Trophoblast cell (in vitro differentiated cells and primary cell): ENCODE results near the gene AMOTL2.

ENCODE experiments used
- DNase-seq, 2 donors: peaks; one replicate each; pipeline ENCODE4 v3.0.0-alpha.2; 2016
- H2AFZ ChIP-seq: 2 replicates; pipeline ENCODE4 v1.6.1; 2013; ENCODE audit warnings: low read length, moderate library complexity, mild to moderate bottlenecking; ENCODE audit not compliant: insufficient read depth, poor library complexity
- H2AK5ac ChIP-seq: 2 replicates; pipeline ENCODE4 v1.6.1; 2013; ENCODE audit warnings: mild to moderate bottlenecking, low read length
- H2BK120ac ChIP-seq: 2 replicates; pipeline ENCODE4 v1.6.1; 2013; ENCODE audit warnings: low read length, mild to moderate bottlenecking, moderate library complexity; ENCODE audit not compliant: insufficient read depth, poor library complexity
- H2BK12ac ChIP-seq: 2 replicates; pipeline ENCODE4 v1.6.1; 2013; ENCODE audit warnings: mild to moderate bottlenecking, low read length, moderate library complexity
- H2BK5ac ChIP-seq: 2 replicates; pipeline ENCODE4 v1.6.1; 2013; ENCODE audit warnings: low read length, low read depth, moderate library complexity, mild to moderate bottlenecking; ENCODE audit not compliant: poor library complexity
- H3K14ac ChIP-seq: 2 replicates; pipeline ENCODE4 v1.6.1; 2013; ENCODE audit warnings: mild to moderate bottlenecking, low read length
- H3K18ac ChIP-seq: 2 replicates; pipeline ENCODE4 v1.6.1; 2013; ENCODE audit warnings: mild to moderate bottlenecking, low read length
- H3K23ac ChIP-seq: 2 replicates; pipeline ENCODE4 v1.6.1; 2013; ENCODE audit warnings: low read length
- H3K27ac ChIP-seq: 2 replicates; pipeline ENCODE4 v1.5.1; 2013; ENCODE audit warnings: low read depth, mild to moderate bottlenecking, inconsistent platforms, low read length, moderate library complexity
- H3K27me3 ChIP-seq: 2 replicates; pipeline ENCODE4 v1.6.1; 2013; ENCODE audit warnings: inconsistent platforms, mild to moderate bottlenecking, low read length, moderate library complexity; ENCODE audit not compliant: insufficient read depth
- H3K36me3 ChIP-seq, 2 experiments: 1 replicate in 1 of 2; 2 replicates in 1 of 2; pipeline ENCODE4 v1.6.1; 2013; ENCODE audit warnings: low read length in 2 of 2, mild to moderate bottlenecking in 2 of 2, moderate library complexity in 1 of 2; ENCODE audit not compliant: insufficient read depth in 2 of 2, control insufficient read depth in 1 of 2
- H3K4ac ChIP-seq: 2 replicates; pipeline ENCODE4 v1.6.1; 2013; ENCODE audit warnings: low read depth, mild to moderate bottlenecking, low read length, moderate library complexity
- H3K4me1 ChIP-seq, 2 experiments: 1 replicate in 1 of 2; 2 replicates in 1 of 2; pipeline ENCODE4 v1.6.1; 2013; ENCODE audit warnings: low read length in 2 of 2, mild to moderate bottlenecking in 2 of 2, moderate library complexity in 1 of 2; ENCODE audit not compliant: insufficient read depth in 2 of 2, control insufficient read depth in 1 of 2
- H3K4me2 ChIP-seq: 2 replicates; pipeline ENCODE4 v1.6.1; 2013; ENCODE audit warnings: inconsistent platforms, mild to moderate bottlenecking, low read length, moderate library complexity
- H3K4me3 ChIP-seq: 2 replicates; pipeline ENCODE4 v1.5.1; 2013; ENCODE audit warnings: mild to moderate bottlenecking, low read depth, low read length, inconsistent platforms
- H3K79me1 ChIP-seq: one replicate; pipeline ENCODE4 v1.6.1; 2013; ENCODE audit warnings: low read length
- H3K79me2 ChIP-seq: 2 replicates; pipeline ENCODE4 v1.6.1; 2013; ENCODE audit warnings: low read length, mild to moderate bottlenecking; ENCODE audit not compliant: control insufficient read depth, insufficient read depth, poor library complexity
- H3K9ac ChIP-seq: 2 replicates; pipeline ENCODE4 v1.6.1; 2013; ENCODE audit warnings: mild to moderate bottlenecking, low read length
- H3K9me3 ChIP-seq: 2 replicates; pipeline ENCODE4 v1.6.1; 2013; ENCODE audit warnings: low read depth, mild to moderate bottlenecking, control low read depth, inconsistent platforms, low read length; ENCODE audit not compliant: insufficient read depth
- H4K12ac ChIP-seq: 2 replicates; pipeline ENCODE4 v1.6.1; 2013; ENCODE audit warnings: low read depth, mild to moderate bottlenecking, low read length, moderate library complexity
- H4K8ac ChIP-seq: 2 replicates; pipeline ENCODE4 v1.6.1; 2013; ENCODE audit warnings: low read depth, mild to moderate bottlenecking, low read length, moderate library complexity
- H4K91ac ChIP-seq: one replicate; pipeline ENCODE4 v1.6.1; 2013; ENCODE audit warnings: low read depth, mild to moderate bottlenecking, low read length, moderate library complexity
- WGBS: extraction: QIAGEN DNeasy Blood & Tissue Kit; methylation state at CpG from one replicate; pipeline ENCODE4 v1.1.7; 2013; ENCODE audit warnings: missing lambda C conversion rate; ENCODE audit not compliant: insufficient read length, insufficient coverage; ENCODE audit errors: extremely low coverage; 5-methylcytosine and 5-hydroxymethylcytosine counted together

The AMOTL2 gene

GRCh38 chr3:134397755-134398154, 23.5 kb upstream of the AMOTL2 start:
- H2BK12ac ChIP-seq: no peak overlapping the region
- no peak overlapping the region for H3K9ac ChIP-seq
- H3K79me1 ChIP-seq: peaks cover 5% of the 10 kb centered on the region
- no peak overlapping the region for H2AK5ac ChIP-seq
- no CpG with 5 or more reads among the region's 7 CpGs for WGBS
- no peak overlapping the region for H3K27ac ChIP-seq
- no peak overlapping the region for H3K14ac ChIP-seq
- no peak overlapping the region for H4K8ac ChIP-seq
- H3K79me2 ChIP-seq: no peaks in the 10 kb centered on the region
- no peak overlapping the region for H3K4me3 ChIP-seq
- no peaks in the 10 kb centered on the region for H3K27me3 ChIP-seq
- H3K23ac ChIP-seq: no peak overlapping the region
- H2BK5ac ChIP-seq: no peak overlapping the region
- no peak overlapping the region for H3K4me2 ChIP-seq
- no peak overlapping the region for H4K91ac ChIP-seq
- no peak overlapping the region for H3K18ac ChIP-seq
- no peak overlapping the region for H3K4ac ChIP-seq
- H3K4me1 ChIP-seq: peaks cover 3 to 8% of the 10 kb centered on the region in 2 experiments
- H2AFZ ChIP-seq: no peak overlapping the region
- H3K9me3 ChIP-seq: peaks cover 5% of the 10 kb centered on the region
- peak in 1 of 2 donors; percentile 62 for DNase-seq
- no peaks in the 10 kb centered on the region for H3K36me3 ChIP-seq
- H2BK120ac ChIP-seq: no peak overlapping the region
- H4K12ac ChIP-seq: no peak overlapping the region

- no peak overlapping the region for H4K12ac ChIP-seq
- H2AK5ac ChIP-seq: no peak overlapping the region
- no peak overlapping the region for H2BK120ac ChIP-seq
- H3K4me2 ChIP-seq: no peak overlapping the region
- no peak for DNase-seq
- H3K14ac ChIP-seq: no peak overlapping the region
- H3K79me2 ChIP-seq: no peaks in the 10 kb centered on the region
- H4K91ac ChIP-seq: no peak overlapping the region
- H3K36me3 ChIP-seq: no peaks in the 10 kb centered on the region
- no peak overlapping the region for H2BK5ac ChIP-seq
- H3K9ac ChIP-seq: no peak overlapping the region
- H3K4me3 ChIP-seq: no peak overlapping the region
- no peak overlapping the region for H2AFZ ChIP-seq
- H2BK12ac ChIP-seq: no peak overlapping the region
- H3K9me3 ChIP-seq: no peaks in the 10 kb centered on the region
- H3K79me1 ChIP-seq: peaks cover 5% of the 10 kb centered on the region
- H3K4me1 ChIP-seq: peaks cover 6 to 8% of the 10 kb centered on the region in 2 experiments
- no peak overlapping the region for H3K4ac ChIP-seq
- WGBS: no CpG with 5 or more reads among the region's 1 CpG
- no peak overlapping the region for H3K23ac ChIP-seq
- H3K18ac ChIP-seq: no peak overlapping the region
- H3K27ac ChIP-seq: no peak overlapping the region
- no peak overlapping the region for H4K8ac ChIP-seq
- H3K27me3 ChIP-seq: no peaks in the 10 kb centered on the region
Measured at GRCh38 chr3:134395103-134395502, 20.9 kb upstream of the AMOTL2 start.

GRCh38 chr3:134394380-134394779, 20.1 kb upstream of the AMOTL2 start:
- Histone ChIP-seq H4K8ac (no peak overlapping the region), H2AFZ (no peak overlapping the region), H3K9me3 (peaks cover 2% of the 10 kb centered on the region), H3K27me3 (no peaks in the 10 kb centered on the region), H3K9ac (no peak overlapping the region), H3K23ac (no peak overlapping the region), H3K4ac (no peak overlapping the region), H2BK12ac (no peak overlapping the region), H4K91ac (no peak overlapping the region), H2BK5ac (no peak overlapping the region), H3K4me1 (peaks cover 6 to 8% of the 10 kb centered on the region in 2 experiments), H3K79me1 (peaks cover 5% of the 10 kb centered on the region), H4K12ac (no peak overlapping the region), H3K18ac (no peak overlapping the region), H2BK120ac (no peak overlapping the region), H3K36me3 (no peaks in the 10 kb centered on the region), H2AK5ac (no peak overlapping the region), H3K79me2 (no peaks in the 10 kb centered on the region), H3K27ac (no peak overlapping the region), H3K14ac (no peak overlapping the region), H3K4me2 (no peak overlapping the region), H3K4me3 (no peak overlapping the region)
- WGBS: no CpG with 5 or more reads among the region's 4 CpGs
- DNase-seq: no peak

GRCh38 chr3:134393074-134393473, 18.8 kb upstream of the AMOTL2 start:
- no peak overlapping the region for H4K12ac ChIP-seq
- H3K9ac ChIP-seq: no peak overlapping the region
- no peak overlapping the region for H2BK120ac ChIP-seq
- H2AK5ac ChIP-seq: no peak overlapping the region
- H2AFZ ChIP-seq: no peak overlapping the region
- no peak overlapping the region for H3K4me3 ChIP-seq
- H3K27me3 ChIP-seq: no peaks in the 10 kb centered on the region
- H2BK12ac ChIP-seq: no peak overlapping the region
- H3K4ac ChIP-seq: no peak overlapping the region
- no peak overlapping the region for H3K18ac ChIP-seq
- no peak overlapping the region for H2BK5ac ChIP-seq
- H3K23ac ChIP-seq: no peak overlapping the region
- peaks cover 6 to 8% of the 10 kb centered on the region in 2 experiments for H3K4me1 ChIP-seq
- no peak overlapping the region for H3K14ac ChIP-seq
- DNase-seq: no peak
- WGBS: no CpG with 5 or more reads among the region's 2 CpGs
- no peaks in the 10 kb centered on the region for H3K36me3 ChIP-seq
- H4K91ac ChIP-seq: no peak overlapping the region
- H4K8ac ChIP-seq: no peak overlapping the region
- H3K9me3 ChIP-seq: peaks cover 2% of the 10 kb centered on the region
- peaks cover 5% of the 10 kb centered on the region for H3K79me1 ChIP-seq
- H3K4me2 ChIP-seq: no peak overlapping the region
- no peak overlapping the region for H3K27ac ChIP-seq
- H3K79me2 ChIP-seq: no peaks in the 10 kb centered on the region
